ENCODE measurements around the gene ORAI3.

GRCh38 chr16:30992276-30992780 lies 43.5 kb downstream of the ORAI3 start:
- no peak for TF ChIP-seq CTCF (IDR thresholded peaks at IDR 0.05)
- no peak for TF ChIP-seq POLR2A (IDR thresholded peaks at IDR 0.05)
- TF ChIP-seq EP300 (IDR thresholded peaks at IDR 0.05): no peak

Data from upper lobe of left lung (tissue), 4 donors.